HG03558 (cell line): ENCODE data around the gene CDT1.
"Not testable (repeated sequence)": the region's sequence is repeated elsewhere in the genome, so short reads cannot be mapped to it uniquely, and the experiment has no call there.

Source experiments
- ATAC-seq: cut with Tn5 transposase; IDR thresholded peaks from one replicate; pipeline ENCODE4 v1.9.1; 2021; ENCODE audit warnings: moderate number of reproducible peaks; ENCODE audit not compliant: unreplicated experiment; ENCODE audit errors: extremely low read depth

Gene CDT1

DNA sequence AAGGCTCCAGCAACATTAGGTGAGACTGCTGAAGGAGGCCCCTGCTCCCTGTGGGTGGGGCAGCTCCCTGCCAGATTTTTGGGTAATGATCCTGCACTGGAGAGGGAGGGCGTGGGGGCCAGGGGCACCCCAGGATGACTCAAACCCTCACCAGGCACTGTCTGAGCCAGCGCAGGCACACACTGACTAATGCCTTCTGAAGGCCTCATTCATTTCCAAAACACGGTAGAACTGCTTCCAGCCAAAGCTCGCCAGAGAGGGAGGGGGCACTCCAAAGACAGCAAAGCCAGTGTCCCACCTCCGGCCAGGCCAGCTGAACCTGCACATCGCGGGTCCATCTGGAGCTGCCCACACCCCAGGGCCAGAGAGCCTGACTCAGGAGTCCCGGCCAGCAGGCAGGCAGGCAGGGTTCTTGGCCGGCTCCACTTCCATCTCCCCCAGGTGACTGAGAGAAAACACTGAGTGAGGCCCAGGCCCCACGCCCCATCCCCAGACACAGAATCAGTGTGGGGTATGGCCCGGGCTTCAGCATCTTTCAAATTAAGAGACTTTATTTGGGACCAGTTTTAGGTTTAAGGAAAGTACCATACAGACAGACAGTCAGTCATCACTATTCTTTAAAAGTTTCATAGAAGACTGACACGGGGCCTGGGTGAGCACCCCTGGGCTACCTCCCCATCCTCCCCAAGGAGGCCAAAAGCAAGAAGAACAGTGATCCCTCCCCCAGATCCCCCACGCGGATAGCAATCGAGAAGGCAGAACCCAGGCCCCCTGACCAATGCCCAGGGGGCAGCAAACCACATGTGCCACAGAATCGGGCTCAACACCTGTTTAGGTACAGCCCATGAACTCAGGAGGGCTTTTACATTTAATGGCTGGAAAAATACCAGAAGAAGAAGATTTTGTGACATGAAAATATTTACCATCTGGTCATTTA lies 20.9 kb upstream of the CDT1 start:
- ATAC-seq, result no peak

DNA sequence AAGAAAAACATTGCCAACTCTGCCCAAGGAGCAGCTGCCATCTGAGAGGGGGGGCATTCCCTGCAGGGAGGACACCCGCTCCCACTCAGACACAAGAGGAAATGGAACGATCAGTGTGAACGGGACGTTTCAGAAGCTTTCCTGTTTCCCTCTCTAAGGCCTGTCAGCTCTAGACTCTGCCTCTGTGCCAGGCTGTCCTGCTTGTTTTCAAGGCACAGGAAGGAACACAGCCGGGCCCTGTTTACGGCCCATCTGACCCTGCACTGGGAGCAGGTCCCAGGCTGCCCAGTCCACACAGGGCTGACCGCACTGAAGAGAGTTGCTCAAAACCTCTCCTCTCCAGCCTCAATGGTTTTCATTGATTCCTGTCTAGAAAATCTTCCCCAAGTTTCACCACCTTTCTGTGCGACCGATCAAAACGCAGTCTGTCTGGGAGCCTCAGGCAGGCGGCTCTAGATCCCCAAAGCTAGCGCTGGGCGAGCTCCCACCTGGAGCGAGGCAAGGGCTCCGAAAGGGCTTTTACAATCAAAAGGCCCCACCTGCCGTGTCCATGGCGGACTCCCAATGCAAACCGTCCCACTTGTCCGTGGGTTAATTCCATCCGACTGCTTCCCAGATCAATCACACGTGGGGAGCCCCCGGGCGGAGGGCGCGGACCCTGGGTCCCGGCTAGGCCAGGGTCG lies 20.1 kb upstream of the CDT1 start:
- ATAC-seq, result no peak

DNA sequence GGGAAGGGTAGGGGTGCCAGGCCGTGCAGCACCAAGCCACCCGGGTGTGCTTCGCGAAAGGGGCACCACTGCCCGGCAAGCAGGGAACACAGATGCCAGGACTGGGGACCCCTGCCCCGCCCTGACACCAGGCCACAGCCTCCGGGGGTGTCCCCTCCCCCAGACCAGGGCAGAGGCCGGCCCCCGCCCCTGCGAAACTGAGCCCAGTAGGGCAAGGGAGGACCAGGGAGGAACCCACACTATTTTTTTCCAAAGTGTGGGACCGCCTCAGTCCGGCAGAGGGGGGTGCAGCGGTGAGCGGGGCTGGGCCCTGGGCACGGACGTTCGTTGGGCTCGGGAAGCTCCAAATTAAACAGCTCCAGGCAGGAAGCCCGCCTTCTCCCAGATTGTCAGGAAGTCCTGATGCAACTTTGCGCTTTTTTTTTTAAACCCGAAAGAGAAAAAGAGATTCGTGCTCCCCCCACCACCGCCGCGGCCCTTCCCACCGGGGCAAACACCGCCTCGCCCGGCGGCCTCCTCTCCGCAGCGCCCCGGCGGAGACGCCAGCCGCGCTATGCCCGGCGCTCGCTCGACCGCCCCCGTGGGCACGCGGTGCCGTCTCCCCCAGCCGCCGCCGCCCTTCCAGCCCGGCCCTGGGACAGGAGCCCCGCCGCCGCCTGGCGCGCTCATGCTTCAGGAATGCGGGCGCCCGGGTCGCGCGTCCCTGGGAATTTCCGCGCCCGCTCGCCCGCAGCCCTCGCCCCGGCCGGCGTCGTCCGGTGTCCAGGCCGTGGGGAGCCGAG lies 19.3 kb upstream of the CDT1 start:
- ATAC-seq, result no peak

DNA sequence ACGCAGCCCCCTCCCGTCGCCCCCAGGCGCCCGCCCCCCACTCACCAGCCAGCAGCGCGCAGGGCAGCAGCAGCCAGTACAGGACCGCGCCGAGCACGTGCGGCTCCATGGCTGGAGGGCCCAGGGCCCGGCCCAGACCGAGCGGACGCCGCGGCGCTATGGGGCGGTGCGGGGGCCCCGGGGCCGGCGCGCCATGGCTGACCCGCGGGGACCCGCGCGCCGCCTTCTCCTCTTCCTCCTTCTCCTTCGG lies 18.8 kb upstream of the CDT1 start:
- ATAC-seq, result no peak

DNA sequence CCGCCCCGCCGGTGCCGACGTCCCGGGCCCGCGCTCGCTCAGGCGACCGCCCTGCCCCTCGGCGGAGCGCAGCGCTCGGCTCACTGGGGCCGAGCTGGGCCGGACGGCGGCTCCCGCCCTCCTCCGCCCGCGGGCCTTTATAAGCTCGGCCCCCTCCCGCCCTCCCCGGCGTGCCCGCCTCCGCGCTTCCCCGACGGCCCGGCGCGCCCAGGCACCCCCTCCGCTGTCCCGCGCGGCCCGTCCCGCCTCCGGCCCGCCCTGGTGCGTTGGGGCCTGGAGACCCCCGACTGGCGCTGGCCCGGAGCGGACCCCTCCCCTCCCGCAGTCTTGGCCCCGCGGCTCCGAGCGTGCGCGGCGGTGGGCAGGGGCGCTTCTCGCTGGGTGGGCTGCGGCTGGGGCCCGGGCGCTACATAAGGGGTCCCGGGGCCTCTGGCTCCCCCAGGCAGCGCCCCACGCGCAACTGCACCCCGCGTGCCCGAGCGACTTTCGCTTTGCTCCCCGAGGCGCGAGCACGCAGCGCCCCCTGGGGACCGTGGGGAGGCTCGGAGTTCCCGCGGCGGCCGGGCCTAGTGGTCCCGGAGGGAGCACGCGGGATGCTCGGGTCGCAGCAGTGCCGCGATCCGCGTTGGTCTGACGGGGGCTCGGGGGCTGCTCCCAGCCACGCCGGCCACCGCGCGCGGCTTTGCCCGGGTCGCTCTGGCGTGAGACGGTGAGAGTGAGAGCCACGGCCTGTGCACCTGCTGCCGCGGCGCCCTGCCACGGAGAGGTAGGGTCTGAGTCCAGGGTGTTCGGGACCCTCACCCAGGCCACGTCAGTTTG lies 18.3 kb upstream of the CDT1 start, which contains the start of gene PIEZO1:
Gene PIEZO1 (minus strand): TSS at position 115 of the 819 bp plus-strand sequence. CDS start 256 bp downstream, outside the sequence.
- no peak for ATAC-seq

DNA sequence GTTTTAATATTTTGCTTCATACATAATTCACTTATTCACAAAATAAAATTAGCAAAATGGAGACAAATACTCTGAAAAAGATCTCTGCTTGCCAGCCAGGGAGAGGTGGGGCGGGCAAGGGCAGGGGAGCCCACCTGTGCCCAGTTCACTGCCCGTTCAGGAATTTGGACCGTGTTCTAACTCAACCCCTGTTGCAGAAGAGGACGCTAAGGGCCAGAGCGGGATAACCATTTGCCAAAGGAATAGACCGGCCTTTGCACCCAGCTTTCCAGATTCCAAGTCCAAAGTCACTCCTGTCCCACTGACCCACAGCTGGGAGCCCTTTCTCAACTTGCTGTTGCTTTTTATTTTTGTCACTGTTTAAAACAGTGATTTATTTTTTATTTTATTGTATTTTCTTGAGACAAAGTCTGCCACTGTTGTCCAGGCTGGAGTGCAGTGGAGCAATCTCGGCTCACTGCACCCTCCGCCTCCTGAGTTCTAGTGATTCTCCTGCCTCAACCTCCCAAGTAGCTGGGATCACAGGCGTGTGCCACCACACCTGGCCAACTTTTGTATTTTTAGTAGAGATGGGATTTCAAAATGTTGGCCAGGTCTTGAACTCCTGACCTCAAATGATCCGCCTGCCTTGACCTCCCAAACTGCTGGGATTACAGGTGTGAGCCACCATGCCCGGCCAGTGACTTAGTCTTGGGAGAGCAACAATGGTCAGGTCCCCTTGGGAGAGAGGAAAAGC lies 15.8 kb upstream of the CDT1 start:
- ATAC-seq, result no peak

DNA sequence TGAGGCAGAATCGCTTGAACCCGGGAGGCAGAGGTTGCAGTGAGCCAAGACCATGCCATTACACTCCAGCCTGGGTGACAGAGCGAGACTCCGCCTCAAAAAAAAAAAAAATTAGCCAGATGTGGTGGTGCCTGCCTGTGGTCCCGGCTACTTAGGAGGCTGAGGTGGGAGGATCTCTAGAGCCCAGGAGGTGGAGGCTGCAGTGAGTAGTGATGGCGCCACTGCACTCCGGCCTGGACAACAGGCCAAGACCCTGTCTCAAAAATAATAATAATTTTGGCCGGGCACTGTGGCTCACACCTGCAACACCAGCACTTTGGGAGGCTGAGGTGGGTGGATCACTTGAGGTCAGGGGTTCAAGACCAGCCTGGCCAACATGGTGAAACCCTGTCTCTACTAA lies 14.8 kb upstream of the CDT1 start:
- not testable (repeated sequence) for ATAC-seq

DNA sequence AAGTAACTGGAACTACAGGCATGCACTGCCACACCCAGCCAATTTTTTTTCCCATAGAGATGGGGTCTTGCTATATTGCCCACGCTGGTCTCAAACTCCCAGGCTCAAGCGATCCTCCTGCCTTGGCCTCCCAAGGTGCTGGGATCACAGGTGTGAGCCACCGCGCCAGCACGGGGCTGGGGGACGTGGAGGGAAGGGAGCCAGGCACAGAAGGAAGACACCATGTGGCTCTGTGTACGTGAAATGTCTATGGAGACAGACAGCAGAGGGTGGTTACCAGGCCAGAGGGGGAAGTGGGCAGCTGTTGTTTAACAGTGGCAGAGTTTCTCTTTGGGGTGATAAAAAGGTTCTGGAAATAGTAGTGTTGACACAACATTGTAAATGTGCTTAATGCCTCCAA lies 14.0 kb upstream of the CDT1 start:
- ATAC-seq, result no peak

DNA sequence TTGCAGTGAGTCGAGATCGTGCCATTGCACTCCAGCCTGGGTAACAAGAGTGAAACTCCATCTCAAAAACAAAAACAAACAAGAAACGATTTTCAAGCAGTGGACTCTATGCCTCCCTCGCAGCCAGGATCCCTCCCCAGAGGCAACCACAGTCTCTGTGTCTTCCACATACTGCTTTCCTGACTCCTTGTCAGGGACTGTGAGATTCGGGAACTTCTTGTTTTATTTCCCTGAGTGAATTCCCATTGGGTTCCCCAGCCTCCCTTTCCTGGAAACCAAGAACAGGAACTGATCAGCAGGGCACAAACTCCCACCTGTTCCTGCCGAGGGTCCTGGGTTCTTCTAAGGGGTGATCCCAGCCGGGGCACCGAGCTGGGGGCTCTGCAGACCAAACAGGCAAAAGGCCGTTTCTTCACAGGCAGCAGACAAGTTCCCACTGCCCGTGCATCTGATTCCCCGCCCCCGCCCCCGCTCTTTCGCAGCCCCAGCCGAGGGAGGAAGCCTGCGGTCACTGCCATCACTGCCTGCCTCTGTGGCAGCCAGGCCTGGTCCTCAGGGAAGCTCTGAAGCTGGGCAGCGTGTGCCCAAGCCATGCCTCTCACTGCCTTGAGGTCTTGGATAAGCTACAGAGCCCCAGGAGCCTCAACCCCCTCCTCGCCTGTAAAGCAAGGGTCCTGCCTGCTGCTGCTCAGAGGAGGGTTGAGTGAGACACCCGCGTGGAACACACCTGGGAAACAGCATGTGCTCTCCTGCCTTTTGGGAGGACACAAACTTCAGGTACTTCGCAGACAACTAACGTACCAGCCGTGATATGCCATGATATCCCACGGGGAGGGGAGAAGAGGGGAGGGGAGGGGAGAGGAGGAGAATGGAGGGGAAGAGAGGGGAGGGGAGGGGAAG lies 13.0 kb upstream of the CDT1 start:
- no peak for ATAC-seq

DNA sequence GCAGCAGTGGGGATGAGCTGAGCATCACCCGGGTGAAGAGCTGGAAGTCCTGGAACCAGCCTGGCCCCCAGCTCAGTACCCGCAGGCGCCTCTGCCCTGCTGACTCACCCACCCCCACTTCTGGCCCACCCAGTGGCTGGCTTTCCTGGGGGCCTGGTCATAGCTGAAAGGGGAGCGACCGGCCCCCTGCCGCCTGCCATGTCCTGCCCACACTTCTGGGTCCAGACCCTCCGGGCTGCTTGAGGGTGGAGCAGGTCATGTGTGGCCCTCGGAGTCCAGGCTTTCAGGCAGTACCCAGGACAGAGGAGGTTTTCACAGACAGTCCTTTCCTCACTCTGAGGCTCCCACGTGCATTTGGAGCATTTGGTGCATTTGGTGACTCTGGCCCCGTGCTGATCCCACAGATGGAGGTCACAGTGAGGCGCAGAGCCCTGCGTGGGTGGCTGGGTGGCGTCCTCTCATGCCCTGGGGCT lies 11.5 kb upstream of the CDT1 start:
- ATAC-seq, result no peak

DNA sequence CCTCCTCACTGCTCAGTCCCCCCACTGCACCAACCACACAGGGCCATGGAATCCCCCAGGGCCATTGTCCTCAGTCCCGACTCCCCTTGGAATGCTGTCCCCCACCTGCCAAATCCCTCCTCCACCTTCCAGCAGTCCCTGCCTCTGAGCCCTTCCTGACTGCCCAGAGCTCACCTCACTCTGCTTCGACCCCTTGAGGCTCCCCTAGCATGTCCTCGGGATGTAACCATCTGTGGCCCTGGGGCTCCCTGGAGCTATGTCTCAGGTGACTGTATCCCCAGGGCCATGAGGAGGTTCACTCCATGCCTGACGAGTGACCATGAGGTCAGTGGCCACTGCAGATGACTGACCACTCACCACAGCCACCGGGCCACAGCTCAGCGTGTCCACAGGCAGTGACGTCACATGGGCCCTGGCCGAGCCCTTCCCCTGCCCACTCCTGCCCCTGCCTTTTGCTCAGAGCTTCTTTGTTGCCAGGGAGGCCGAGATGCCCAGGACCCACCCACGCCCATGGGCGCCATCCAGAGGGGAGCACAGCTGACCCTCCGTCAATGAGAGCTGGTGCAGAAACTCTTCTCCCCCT lies 10.8 kb upstream of the CDT1 start:
- no peak for ATAC-seq

DNA sequence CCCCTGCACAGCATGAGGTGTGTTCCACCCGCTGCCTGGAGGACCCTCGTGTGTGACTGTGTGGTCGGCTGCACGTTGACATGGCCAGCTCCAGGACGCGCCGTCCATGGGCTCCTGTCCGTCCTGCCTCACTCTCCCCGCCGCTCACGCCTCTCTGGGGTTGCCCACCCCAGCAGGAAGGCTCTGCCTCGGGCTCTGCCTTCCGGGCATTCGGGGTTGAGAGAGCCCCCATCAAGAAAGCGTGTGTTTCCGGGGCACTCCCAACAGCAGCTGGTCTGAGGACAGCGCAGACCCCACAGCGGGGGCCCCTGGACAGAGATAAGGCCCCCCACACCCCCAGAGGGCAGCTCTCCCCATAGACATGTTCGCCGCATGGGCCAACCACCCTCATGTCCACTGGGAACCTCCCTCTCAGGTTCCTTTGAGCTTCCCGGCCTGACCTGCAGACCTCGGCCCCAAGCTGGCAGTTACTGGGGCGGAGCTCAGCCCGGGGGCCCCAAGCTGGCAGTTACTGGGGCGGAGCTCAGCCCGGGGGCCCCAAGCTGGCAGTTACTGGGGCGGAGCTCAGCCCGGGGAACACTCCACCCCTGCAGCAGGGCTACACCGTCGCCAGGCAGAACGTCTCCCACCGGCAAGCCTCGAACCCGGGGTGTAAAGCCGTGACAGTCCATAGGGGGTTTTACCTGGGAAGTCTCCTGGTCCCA lies 10.2 kb upstream of the CDT1 start:
- no peak for ATAC-seq

DNA sequence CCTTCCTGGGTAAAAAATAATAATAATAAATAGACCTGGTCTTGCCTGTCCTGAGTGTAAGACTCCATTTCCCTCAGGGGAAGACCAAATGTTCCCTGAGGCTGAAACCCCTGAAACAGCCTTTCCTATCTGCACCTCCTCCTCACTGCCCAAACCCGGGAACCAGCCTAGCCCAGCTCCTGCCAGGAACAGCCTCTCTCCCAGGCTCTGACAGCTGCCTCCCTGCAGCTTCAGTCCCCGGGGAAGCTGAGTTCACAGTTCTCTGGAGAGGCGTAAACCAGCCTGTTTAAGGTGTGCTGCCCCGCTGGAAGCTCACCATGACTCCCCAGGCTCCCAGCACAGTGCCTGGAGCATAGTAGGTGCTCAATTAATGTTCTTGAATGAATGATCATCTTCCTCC lies 7.3 kb upstream of the CDT1 start:
- ATAC-seq, result no peak

DNA sequence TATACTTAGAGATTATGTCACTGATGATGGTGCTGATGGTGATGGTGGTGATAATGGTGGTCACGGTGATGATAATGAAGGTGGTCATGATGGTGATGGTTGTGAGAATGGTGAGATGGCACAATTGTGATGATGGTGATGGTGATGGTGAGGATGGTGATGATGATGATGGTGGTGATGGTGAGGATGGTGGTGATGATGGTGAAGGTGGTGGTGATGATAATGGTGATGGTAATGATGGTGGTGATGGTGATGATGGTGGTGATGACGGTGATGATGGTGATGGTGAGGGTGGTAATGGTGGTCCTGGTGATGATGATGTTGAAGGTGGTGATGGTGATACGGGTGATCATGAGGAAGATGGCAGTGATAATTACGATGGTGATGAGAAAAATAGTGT lies 5.5 kb upstream of the CDT1 start:
- no peak for ATAC-seq

DNA sequence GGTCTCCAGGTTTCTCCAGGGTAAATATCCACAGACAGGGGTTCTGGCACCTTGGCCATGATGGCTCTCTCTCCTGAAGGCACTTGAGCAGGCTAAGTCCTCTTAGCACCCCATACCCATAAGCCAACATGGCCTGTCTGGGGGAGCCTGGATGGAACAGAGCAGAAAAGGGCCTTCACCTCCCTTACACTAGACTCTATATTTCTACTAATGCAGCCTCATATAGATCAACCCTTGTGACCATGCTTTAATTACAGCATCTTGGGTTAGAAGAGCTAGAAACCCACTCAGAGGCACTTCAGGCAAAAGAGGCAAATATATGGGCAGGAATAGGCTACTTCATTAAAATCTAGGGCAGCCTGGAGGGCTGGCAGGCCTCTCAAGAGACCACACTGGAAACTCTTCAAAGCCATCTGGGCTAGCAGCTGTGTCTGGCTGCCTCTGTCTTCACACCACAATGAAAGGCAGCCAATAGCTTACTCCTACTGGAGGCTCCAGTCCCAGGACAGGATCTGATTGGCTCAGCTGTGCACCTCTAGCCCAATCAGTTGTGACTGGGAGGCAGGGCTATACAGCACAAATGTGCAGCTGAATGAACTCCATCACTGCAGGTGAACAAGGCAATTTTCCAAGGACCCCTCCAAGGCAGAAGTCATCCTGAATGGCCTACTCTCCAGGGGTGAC lies 4.7 kb upstream of the CDT1 start:
- no peak for ATAC-seq

DNA sequence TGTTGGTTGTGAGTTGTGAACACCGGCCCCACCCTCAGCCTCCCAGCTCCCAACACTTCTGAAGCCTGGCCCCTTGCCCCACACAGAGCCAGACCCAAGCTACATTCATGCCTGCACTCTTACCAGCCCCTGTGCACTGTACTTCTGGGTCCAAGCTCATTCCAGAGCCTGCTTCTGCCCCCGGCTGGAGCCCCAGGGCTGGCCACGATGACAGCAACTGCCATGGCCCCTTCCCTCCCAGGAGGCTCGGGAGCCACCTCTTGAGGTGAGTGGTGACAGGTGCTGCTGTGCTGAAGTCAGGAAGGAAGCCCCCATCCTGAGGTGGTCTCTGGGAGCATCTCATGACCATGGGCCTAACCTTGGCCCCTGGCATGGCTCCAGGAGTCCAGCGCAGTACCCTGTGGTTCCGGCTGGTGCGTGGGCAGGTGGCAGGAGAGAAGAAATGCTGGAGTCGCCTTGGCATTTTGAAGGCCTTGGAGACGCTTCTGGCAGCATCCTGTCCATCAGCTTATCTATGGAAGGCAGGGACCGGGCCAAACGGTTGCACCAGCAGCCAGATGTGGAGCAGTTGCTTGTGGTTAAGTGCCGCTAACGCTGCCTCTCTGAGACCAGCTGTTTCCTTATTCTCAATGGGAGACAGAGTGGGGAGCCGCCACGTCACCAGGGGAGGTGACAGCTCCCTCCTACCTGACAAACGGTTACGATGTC lies 3.9 kb upstream of the CDT1 start:
- no peak for ATAC-seq

DNA sequence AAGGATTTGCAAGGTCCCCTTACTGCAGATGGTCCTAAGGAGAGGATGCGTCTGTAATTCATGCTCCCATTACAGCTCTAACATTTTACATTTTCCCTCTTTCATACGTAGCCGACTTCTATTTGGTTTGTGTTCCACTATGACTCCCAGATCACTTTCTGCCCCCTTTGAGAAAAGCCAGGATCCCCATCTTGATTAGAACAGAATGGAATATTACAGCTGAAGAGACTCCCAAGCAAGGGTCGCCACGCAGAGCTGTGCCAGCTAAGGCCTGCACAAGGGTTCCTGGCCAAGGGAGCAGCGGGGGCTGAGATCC lies 3.4 kb upstream of the CDT1 start:
- ATAC-seq, result no peak
